DMS79 (cell line): ENCODE measurements around the gene ZNF831.

Experiments used
- DNase-seq: peaks from one replicate; lab custom pipeline; 2025; lab: John Stamatoyannopoulos, UW

Gene ZNF831

DNA sequence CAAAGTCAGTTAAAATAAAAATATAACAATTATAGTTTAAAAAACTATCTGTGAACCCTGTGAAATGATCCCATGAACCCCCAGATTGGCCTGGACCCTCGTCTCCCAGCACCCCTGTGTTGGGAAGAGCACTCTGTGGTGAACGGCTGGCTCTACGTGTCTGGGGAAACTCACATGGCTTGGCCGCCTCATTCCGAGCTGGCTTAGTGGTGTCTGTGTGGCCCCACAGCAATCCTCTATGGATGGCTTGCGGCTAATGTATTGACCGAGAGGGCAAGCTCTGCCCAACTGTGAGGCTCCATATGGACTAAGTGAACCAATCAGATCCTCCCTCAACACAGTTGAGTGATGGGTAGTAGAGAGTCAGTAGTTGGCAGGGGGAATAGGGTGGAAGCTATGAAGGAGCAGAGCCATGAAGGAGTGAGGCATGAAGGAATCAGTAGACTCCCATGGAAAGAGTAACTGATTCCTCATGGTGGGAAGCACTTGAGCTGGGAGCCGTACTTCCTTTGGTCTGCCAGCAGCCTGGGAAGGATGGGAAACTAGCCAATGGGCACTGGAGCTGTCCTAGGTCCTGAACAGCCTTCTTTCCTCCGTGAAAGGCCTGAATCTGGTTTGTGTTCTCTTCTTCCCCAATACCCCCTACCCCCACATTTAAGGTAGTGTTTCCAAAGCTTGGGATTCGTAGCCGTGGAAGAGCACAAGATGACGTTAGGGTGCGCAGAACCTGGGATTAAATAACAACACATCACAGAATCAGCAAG is 21.6 kb upstream of the ZNF831 start:
- DNase-seq = no peak

DNA sequence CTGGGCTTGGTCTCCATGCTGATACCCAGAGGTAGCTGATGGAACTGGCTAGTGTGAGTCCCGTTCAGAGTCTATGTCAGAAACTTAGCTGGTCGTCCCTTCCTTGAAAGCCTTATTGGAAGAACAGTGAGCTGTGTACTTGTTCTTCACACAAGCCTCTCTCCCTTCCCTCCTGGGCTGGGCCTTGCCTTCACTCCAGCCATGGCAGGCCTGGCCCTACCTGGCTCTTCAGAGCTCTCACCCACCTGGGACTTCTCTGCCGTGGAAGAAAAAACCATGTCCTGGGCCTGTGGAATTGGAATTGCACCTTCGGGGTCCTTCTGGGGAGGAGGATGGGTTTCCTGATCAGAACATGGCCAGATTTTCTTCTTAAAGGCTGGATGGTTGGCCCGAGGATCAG is 20.3 kb upstream of the ZNF831 start:
- no peak for DNase-seq

DNA sequence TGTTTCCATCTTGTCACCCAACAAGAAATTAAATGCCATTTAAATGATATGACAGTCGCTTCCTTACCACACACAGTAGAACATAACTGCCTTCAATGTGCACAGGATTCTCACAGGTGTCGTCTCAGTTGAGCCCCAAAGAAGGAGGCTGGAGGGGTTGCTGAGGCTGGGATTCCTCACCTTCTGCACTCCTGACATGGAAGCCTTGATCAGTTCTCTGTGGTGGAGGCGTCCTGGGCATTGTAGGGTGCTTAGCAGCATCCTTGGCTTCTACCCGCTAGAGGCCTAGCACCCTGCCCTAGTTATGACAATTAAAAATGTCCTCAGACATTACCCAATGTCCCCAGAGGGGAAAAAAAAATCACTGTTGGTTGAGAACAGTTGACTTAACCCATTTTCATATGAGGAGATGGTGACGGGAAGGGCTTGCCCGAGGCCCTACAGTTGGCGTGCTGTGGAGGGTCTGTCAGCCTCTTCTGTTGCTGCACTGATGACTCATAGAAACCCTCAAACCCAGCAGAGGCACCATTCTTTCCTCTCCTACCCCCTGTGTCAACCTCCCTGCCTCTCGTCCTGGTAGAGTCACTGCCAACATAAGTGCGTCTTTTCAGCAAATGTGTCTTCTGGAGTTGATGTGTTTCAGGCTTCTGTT is 19.3 kb upstream of the ZNF831 start:
- no peak for DNase-seq

GRCh38 chr20:59144831-59145196 is 18.8 kb upstream of the ZNF831 start:
- DNase-seq = no peak

DNA sequence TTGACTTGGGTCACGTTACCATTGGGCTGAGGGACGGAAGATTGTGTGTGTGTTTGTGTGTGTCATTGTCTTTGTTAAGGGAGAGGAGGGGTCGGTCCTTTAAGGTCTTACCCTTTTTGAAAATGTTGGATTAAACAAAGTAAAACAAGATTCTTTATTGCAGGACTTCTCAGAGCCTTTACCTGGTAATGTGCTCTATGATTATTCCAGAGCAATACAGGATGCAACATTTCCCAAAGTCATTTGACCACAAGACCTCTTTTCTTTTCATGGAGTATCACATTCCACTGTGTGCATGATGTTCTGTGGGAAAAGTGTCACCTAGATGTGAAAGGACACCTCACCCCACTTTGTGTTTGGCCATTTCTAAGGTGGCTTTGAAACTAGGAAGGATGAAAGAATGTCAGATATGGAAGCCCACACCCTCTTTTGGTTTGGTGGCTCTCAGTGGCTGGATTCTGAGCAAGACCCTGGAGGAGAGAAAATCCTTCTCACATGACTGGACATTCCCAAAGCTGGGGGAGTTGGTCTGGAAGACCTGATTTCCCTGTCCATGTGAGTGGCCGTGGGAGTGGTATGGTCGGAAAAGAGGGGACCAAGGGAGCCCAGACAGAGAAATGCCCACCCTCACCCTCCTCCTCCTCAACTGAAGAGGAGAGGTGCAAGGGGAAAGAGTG is 18.2 kb upstream of the ZNF831 start:
- no peak for DNase-seq

GRCh38 chr20:59145924-59146779 is 17.5 kb upstream of the ZNF831 start:
- DNase-seq = no peak

DNA sequence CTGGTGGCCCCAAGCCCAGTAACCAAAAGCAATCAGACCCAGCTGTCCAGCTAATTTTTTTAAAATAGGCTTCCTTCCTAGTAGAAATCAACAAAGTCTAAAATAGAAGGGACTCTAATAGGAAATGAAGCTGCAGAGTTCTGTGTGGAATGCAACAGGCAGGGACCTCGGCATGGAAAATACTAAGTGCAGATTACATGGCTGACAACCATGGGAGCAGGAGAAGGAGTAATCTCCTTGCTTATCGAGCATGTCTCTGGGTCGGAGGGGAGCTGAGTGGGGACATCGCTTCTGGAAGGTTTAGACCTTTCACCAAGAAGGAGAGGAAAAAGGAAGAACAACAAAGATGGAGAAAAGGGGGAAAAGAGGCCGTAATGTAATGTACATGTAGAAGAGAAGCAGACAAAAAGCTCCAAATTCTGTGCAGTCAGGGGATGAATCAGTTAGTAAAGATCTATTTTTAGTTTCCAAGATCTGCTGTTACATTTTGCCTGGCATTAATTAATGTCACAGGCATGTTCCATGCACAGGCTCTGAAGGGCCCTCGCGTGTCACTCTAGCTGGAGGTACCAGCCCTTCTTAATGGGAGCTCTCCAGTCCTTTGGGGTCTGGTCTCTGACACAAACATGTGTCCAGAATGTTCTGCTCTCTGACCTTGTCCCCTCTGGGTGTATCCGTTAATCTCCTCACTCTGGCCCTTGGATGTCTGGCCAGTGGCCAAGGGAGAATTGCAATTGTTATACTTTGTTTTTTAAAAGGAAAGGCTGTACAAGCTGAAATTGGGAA is 16.6 kb upstream of the ZNF831 start:
- no peak for DNase-seq

GRCh38 chr20:59147586-59147985 is 16.0 kb upstream of the ZNF831 start:
- no peak for DNase-seq

DNA sequence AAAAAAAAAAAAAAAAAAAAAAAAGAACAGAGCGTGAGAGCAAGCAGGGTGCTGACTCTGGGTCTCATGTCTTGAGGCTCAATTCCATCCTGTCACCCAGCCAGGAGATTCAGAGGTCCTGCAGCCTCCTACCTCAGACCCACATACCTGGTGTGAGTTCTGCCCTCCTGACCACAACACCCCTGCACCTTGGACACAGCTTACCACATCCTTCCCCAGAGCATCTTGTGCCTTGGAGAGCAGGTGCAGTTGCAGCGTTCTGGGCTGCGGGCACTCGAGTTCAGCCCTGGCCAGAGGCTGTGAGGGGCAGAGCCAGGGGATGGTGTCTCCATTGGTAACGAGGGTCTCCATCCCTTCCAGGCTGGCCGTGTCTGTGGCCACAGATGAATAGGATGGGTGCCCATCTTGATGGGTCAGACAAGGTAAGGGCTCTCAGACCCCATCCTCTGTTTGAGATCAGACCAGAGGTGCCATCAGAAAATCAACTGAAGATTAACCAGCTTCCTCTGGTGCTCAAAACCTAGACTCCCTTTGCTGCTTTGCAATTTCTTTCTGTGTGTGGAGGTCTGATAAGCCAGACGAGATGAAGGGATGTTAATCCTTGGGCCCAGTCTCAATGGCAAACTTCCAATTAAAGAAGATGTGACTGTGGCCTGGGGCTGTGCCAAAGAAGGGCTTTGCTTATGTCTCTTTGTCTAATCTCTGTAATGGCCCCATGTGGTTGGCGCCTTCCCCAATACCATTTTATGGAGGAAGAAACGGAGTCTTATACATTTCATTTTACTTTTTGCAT is 14.7 kb upstream of the ZNF831 start:
- DNase-seq = no peak

DNA sequence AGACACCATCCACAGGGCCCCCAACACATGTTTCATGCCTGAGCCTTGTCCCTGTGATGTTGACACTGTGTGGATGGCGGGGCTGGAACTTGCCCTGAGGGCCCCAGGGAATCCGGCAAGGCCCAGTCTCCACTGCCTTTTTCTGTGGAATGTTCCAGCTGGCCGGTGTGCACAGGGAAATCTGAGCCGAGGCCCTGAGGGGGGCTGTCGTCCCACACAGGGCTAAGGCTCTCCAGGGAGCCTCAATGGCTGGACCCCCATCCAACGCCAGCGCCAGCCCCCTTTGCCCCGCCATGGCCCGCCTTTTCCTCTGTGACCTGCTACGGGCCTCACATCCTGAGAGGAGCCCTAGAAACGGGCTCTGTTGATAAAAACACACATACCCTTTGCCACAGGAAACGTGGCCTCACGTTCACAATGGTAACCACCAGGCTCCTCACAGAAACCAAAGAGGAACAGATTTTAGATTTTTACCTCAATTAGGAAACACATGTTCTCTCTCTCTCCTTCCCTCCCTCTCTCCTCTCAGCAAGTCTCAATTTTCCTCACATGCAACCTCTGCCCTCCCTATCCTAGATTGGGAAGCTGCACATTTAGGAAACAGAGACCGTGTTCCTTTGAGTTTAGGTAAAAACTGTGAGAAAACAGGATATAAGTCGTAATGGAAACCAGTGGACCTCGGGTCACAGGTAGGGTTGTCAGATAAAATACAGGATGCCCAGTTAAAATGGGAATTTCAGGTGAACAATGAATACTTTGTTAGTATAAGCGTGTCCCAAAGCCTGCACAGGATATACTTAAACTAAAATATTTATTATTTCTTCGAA is 13.7 kb upstream of the ZNF831 start:
- no peak for DNase-seq

GRCh38 chr20:59150821-59151251 is 12.8 kb upstream of the ZNF831 start:
- DNase-seq = no peak

DNA sequence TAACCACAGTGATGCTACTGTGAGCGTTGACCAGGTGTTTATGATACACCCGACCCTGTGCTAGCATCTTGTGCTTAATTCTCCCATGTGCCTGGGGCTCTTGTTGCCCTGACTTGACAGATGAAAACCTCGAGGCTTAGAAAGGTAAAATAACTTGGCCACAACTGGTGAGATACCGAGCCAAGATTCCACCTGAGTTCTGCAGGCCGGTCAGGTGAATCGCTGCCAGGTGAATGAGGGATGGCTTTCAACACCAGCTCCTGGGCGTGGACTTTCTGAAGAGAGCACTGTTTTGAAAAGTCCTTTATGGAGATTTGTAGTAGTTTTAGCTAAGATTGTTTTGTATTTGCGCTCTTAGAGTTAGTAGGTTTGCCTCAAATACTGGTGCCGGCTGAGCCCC is 12.2 kb upstream of the ZNF831 start:
- no peak for DNase-seq

DNA sequence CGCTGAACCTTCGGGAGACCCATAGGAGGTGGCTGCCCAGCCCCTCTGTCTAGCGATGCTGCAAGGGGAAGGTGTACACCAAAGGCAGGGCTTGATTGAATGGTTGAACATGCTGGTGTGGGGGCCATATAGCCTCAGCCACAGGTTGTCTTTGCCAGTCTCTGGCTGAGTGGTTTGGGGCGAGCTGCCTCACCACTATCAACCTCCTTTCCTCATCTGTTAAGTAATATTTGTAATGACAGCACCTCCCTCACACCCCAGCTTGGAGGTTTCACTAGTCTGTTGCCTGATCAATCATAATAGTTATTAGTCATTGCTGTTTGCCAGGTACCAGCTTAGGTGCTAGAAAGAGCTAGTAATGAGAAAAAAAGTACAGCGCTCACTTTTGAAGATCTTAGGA is 11.8 kb upstream of the ZNF831 start:
- no peak for DNase-seq

DNA sequence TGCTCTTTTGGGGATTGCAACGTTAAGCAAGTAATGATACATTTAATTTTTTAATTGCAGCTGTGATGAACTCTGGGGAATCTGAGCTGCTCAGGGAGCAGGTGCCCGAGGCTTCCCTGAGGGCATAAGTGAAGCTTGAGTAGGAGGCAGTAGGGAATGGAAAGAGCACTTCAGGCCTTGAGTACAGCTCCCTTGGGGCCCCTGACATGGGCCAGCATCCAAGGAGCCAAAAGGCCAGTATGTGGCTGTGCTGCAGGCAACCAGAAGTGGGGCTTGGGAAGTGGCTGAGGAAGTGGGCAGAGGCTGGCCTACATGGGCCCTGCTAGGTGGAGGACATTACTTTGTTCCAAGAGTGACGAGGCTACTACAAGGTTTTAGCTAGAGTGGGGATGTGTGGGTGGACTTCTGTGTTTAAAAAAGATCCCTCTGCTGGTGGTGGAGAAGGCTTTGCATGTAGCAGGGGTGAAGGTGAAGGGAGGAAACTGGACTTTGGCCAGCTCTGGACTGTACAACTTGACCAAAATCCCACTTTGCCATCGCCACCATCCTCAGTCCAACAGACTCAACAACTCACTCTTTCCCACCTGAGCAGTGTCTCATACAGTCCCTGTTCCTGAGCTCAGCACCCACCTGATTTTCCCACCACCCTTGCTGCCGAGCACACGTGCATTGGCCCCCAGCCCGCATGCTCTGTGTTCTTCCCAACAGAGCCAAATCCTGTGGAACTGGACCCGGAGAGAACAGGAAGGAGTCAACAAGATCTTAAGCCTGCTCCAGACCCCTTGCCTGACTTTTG is 10.9 kb upstream of the ZNF831 start:
- peak; percentile 75 for DNase-seq

DNA sequence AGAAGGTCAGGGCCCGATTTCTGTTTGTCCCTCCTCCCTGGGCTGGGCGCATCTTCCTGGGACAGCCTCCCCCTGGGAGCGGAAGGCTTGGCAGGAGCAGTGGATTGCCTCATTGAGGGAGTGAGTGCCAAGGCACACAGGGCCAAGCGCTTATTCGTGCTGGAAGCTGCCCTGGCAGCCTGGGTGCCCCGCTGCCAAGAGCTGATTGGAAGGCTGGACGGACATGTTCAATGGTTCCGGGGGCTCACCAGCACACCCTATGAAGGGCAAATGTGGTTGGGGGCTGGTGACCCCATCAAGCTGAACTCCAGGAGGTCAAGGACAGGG is 10.3 kb upstream of the ZNF831 start:
- DNase-seq = no peak

- DNase-seq = no peak
These were observed 9.8 kb upstream of the ZNF831 start for GRCh38 chr20:59153832-59154231.

- DNase-seq = no peak
These were observed 9.2 kb upstream of the ZNF831 start for GRCh38 chr20:59154317-59155013.

- no peak for DNase-seq
These were observed 6.6 kb upstream of the ZNF831 start for GRCh38 chr20:59157064-59157463.

GRCh38 chr20:59157531-59157930 is 6.1 kb upstream of the ZNF831 start:
- no peak for DNase-seq
